Mucosa of rectum (tissue), 2 donors: ENCODE results near the gene ADPGK.
"Not testable (repeated sequence)": the region's sequence is repeated elsewhere in the genome, so short reads cannot be mapped to it uniquely, and the experiment has no call there.

Experiments used
- H3K27ac ChIP-seq, 2 donors: one replicate each; pipeline ENCODE4 v1.7.0; 2013; ENCODE audit warnings: inconsistent platforms in 2 of 2, low read depth in 2 of 2, low read length in 2 of 2
- H3K27me3 ChIP-seq, 2 donors: one replicate each; pipeline ENCODE4 v1.7.0; 2013; ENCODE audit warnings: low read length in 2 of 2; ENCODE audit not compliant: control insufficient read depth in 2 of 2, insufficient read depth in 2 of 2
- H3K36me3 ChIP-seq, 2 donors: one replicate each; pipeline ENCODE4 v1.7.0; 2013; ENCODE audit warnings: low read length in 2 of 2; ENCODE audit not compliant: control insufficient read depth in 2 of 2, insufficient read depth in 2 of 2
- H3K4me1 ChIP-seq, 2 donors: one replicate each; pipeline ENCODE4 v1.7.0; 2013; ENCODE audit warnings: low read length in 2 of 2, mild to moderate bottlenecking in 1 of 2; ENCODE audit not compliant: control insufficient read depth in 2 of 2, insufficient read depth in 2 of 2
- H3K4me3 ChIP-seq, 2 donors: one replicate each; pipeline ENCODE4 v1.7.0; 2013; ENCODE audit warnings: low read length in 2 of 2
- H3K9ac ChIP-seq, 2 donors: one replicate each; pipeline ENCODE4 v1.7.0; 2013; ENCODE audit warnings: low read length in 2 of 2, low read depth in 1 of 2, mild to moderate bottlenecking in 1 of 2
- H3K9me3 ChIP-seq, 2 donors: one replicate each; pipeline ENCODE4 v1.7.0; 2013; ENCODE audit warnings: low read length in 2 of 2; ENCODE audit not compliant: control insufficient read depth in 2 of 2
- donor health status: healthy.
- donor health status: Normal muscosa, but diverticular disease.

Gene ADPGK

DNA sequence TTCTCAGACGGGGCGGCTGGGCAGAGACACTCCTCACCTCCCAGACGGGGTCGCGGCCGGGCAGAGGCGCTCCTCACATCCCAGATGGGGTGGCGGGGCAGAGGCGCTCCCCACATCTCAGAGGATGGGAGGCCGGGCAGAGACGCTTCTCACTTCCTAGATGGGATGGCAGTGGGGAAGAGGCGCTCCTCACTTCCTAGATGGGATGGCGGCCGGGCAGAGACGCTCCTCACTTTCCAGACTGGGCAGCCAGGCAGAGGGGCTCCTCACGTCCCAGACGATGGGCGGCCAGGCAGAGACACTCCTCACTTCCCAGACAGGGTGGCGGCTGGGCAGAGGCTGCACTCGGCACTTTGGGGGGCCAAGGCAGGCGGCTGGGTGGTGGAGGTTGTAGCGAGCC lies 23.8 kb upstream of the ADPGK start:
- not testable (repeated sequence) for H3K27ac ChIP-seq, H3K9me3 ChIP-seq, H3K4me1 ChIP-seq, H3K36me3 ChIP-seq, H3K9ac ChIP-seq, H3K27me3 ChIP-seq, H3K4me3 ChIP-seq

DNA sequence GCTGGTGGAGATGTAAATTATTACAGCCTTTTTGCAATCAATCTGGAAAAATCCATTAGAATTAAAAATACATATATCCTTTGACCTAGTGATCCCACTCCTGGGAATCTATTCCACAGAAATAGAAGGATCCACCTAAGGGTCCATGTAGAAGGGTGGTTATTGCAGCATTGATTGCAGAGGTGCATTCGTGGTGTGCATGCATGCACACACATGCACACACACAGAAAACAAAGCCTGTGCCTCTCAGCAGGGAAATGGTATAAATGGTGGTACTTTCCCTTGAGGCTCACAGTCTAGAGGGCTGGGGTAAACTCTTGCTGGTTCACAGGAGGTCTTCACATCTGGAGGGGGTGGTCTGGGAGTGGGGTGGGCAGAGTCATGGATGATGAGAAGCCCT lies 19.4 kb upstream of the ADPGK start:
- Histone ChIP-seq H3K27me3 (no peaks in the 10 kb centered on the region), H3K4me1 (no peaks in the 10 kb centered on the region), H3K9ac (no peak overlapping the region), H3K4me3 (no peak overlapping the region), H3K27ac (no peak overlapping the region), H3K9me3 (no peaks in the 10 kb centered on the region), H3K36me3 (no peaks in the 10 kb centered on the region)

DNA sequence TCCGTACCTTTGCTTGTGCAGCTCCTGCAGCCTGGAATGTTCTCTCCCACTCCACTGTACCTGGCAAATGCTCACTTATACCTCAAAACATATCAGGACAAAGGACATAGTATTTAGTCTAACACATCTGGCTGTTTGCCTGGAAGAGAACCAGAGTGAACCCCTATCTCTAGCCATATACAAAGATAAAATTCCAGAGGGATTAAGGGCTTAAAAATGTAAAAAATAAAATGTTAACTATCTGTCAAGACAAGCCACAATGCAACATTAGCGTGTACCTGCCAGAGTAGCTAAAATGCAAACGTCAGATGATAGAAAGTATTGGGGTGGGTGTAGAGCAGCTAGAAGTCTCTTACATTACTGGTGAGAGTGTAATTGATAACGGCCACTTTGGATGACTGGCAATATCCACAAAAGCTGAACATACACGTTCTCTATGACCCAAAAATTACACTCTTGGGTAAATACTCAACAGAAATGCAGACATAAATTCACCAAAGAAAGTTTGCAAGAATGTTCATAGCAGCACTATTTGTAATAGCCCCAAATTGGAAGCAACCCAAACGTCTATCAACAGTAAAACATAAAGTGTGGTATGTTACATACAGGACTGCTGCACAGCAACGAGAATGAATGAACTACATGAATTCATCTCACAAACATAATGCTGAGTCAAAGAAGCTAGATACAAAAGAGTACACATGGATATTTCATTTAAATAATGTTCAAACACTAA lies 18.2 kb upstream of the ADPGK start:
- H3K4me3 ChIP-seq = no peak overlapping the region
- H3K9me3 ChIP-seq = no peaks in the 10 kb centered on the region
- H3K9ac ChIP-seq = no peak overlapping the region
- H3K4me1 ChIP-seq = peaks cover 0 to under 1% of the 10 kb centered on the region in 2 donors
- H3K27me3 ChIP-seq = no peaks in the 10 kb centered on the region
- H3K27ac ChIP-seq = no peak overlapping the region
- H3K36me3 ChIP-seq = no peaks in the 10 kb centered on the region

DNA sequence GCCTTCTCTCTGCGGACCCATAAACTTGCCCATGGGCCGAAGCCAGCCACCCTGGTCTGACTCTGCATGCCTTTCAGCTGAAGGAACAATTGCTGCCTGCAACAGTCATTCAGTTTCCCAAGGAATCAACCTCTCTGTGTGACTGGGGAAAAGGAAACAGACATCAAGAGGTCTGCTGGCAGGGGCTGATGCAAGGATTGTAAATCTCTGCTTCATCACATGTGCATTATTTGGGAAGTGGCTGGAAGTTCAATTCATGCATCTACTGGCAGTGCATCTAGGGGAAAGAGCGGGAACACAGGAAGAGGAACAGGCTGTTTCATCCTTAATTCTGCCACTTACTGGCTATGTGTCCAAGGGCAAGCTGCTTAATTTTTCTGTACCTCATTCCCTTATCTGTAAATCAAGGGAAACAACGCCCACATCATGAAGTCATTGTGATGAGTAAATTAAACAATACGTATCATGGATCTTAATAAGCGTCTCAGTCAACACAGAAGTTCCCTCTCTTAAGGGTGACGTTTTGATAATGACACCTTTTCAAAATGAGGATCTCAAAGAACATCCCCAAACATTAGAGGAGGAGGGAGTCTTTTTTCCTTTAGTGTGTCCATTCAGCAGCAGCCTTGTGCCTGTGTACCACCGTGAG lies 17.4 kb upstream of the ADPGK start:
- Histone ChIP-seq H3K4me1 (peaks cover 4 to 5% of the 10 kb centered on the region in 2 donors), H3K36me3 (no peaks in the 10 kb centered on the region), H3K27me3 (no peaks in the 10 kb centered on the region), H3K4me3 (no peak overlapping the region), H3K27ac (no peak overlapping the region), H3K9me3 (no peaks in the 10 kb centered on the region), H3K9ac (no peak overlapping the region)

DNA sequence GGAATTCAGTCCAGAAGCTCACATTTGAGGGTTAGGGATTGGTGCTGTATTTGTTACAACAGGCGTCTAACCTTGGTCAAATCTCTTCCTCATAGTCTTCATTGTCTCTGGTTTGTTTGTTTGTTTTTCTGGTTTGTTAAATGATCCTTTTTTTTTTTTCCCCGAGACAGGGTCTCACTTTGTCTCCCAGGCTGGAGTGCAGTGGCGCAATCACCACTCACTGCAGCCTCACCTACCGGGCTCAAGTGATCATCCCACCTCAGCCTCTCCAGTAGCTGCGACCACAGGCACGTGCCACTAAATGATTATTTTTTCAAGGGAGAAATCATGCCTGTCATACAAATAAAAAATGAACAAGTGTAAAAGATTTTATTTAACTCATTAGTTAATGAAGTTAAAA lies 14.3 kb upstream of the ADPGK start:
- no peak overlapping the region for H3K4me3 ChIP-seq
- H3K27me3 ChIP-seq = no peaks in the 10 kb centered on the region
- H3K4me1 ChIP-seq = peaks cover 4 to 5% of the 10 kb centered on the region in 2 donors
- H3K9ac ChIP-seq = no peak overlapping the region
- H3K27ac ChIP-seq = no peak overlapping the region
- no peaks in the 10 kb centered on the region for H3K9me3 ChIP-seq
- H3K36me3 ChIP-seq = no peaks in the 10 kb centered on the region

DNA sequence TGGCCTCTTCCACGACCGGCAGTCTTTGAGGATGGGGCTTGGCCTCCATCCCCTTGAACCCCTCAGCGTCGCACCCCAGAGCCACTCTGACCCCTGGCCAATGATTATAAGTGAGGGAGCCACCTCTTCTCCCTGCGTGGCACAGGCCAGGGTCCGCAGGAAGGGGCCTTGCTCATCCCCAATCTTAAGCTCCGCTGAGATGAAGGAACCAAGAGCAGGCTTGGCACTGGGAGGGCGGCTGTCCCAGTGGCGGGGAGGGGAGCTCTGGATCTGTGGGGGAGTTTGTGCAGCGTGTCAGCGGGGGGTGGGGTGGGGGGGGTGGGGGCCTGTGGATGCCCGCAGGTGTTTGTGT lies 13.8 kb upstream of the ADPGK start:
- no peaks in the 10 kb centered on the region for H3K9me3 ChIP-seq
- no peaks in the 10 kb centered on the region for H3K27me3 ChIP-seq
- H3K27ac ChIP-seq = no peak overlapping the region
- peak overlapping the region; percentile 46 to 76 for H3K4me3 ChIP-seq
- peaks cover 4 to 5% of the 10 kb centered on the region in 2 donors for H3K4me1 ChIP-seq
- peak overlapping the region in 1 of 2 donors; percentile 27 for H3K9ac ChIP-seq
- no peaks in the 10 kb centered on the region for H3K36me3 ChIP-seq

DNA sequence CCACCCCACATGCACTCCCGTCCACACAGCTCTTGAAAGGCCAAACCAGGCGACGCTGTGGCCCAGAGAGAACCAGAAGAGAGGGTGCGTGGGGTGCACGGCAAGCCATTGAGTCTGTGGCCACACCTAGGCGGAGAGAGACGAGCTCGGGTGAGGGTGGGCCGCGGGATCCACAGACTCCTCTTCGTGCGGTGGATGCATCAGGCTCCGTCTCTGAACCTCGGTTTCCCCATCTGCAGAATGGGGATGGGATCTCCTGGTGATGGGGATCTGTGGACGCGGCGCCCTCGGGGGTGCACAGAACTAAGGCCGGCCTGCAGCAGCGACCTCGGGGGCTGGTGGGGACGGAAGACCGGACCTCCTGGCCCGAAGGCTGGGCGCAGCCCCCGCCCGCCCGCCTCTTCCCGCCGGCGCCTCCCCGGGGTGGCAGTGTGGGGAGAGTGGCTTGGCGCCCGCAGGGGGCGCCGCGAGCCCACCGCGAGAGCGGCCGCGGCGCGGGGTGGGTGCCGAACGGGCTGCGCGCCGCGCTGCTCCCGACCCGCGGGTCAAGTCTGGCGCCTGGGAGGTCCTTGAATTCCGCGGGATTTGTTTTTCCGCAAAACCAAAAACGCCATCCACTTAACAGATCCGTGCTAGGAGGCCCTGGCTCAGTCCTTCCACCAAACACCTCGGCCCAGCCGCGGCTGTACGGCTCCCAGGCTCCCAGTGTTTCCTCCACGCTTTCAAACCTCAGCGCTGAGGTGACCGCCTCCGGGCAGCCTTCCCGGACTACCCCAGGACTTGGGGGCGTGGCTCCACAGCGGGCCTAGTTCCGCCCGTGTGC lies 13.2 kb upstream of the ADPGK start:
- H3K9me3 ChIP-seq = no peaks in the 10 kb centered on the region
- H3K9ac ChIP-seq = peak overlapping the region; percentile 17 to 27
- peaks cover 4 to 5% of the 10 kb centered on the region in 2 donors for H3K4me1 ChIP-seq
- no peak overlapping the region for H3K27ac ChIP-seq
- peak overlapping the region; percentile 46 to 76 for H3K4me3 ChIP-seq
- H3K36me3 ChIP-seq = no peaks in the 10 kb centered on the region
- no peaks in the 10 kb centered on the region for H3K27me3 ChIP-seq

DNA sequence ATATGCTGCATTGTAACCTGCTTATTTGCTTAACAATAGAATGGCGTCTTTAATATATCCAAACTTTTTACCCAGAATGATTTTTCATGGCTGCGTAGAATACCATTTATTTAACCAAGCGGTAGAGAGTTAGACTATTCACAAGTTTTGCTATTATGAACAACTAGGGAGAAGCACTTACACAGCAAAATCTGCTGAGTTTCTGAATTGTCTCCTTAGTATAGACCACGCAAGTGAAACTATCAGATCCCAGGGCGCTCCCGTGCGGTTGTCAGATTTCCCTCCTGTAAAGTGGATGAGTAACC lies 12.6 kb upstream of the ADPGK start:
- Histone ChIP-seq H3K9me3 (no peaks in the 10 kb centered on the region), H3K27ac (no peak overlapping the region), H3K27me3 (no peaks in the 10 kb centered on the region), H3K4me1 (peaks cover 4 to 5% of the 10 kb centered on the region in 2 donors), H3K4me3 (peak overlapping the region; percentile 46 to 76), H3K9ac (peak overlapping the region in 1 of 2 donors; percentile 27), H3K36me3 (no peaks in the 10 kb centered on the region)

DNA sequence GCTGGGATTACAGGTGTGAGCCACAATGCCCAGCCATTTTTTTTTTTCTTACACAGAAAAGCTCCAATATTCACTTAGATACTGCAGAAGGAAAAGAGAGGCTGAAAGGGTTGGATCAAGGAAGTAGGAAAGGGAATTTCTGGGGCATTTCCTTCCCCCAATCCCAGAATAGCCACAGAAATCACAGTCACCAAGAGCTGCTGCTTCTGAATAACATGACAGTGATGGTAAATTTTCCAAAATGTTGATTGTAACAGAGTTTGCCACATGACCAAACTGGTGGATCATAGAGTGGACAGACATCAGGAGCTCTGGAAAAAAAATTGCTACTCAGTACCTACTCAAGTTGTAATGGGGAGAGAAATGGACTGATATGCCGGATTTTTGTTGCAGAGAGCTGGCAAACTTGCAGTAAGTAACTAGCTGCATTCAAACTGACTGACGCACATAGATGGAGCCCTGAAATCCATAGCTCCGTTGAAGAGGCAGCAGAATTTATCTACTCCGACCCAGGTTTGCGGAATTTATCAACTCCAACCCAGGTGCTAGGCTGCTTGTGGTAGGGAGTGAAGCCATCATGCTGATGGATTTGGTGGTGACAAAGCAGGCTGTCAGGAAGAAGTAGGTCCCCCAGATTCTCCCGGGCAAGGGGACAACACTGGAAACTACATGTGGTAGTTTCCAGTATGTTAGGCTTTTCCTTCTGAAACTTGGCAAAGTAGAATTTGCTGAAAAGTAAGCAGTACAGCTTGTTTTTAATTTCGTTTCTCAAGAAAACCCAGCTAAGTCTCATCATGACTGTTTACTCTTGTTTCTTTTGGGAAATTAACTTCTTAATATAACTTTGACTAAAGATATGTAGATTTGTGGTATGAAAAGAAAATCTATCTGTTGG lies 10.5 kb upstream of the ADPGK start:
- H3K4me1 ChIP-seq = peaks cover 4 to 5% of the 10 kb centered on the region in 2 donors
- no peak overlapping the region for H3K27ac ChIP-seq

More for the DNA sequence above, 10.5 kb upstream of the ADPGK start:
- Histone ChIP-seq H3K9ac (no peak overlapping the region), H3K36me3 (no peaks in the 10 kb centered on the region), H3K4me3 (no peak overlapping the region), H3K27me3 (no peaks in the 10 kb centered on the region), H3K9me3 (no peaks in the 10 kb centered on the region)
